ENCODE results near the gene KCNK3. TPM values are rescaled to one million over a fixed set of nuclear protein-coding genes. Genes with fewer than 3 reads are reported as not detected.

The KCNK3 gene
- polyA plus RNA-seq, 1 donor (not counting 4 experiments of a cell fraction or from before 2014, with no cell fraction given), result not detected

DNA sequence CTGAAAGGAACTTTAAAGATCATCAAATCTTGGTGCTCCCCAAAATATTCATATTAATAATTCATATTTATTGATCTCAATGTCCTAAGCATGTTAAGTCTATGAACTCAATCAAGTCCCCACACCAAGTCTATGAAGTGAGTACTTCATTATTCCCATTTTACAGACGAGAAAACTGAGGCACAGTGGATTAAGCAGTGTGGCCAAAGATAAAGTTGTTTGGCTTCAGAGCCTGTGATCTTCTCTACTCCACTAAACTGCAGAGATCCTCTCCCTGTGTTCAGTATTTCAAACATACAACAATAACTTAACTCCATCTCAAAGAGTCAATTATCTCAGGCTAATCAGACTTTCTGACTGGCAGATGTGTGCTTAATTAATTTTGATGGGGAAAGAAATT is 29.8 kb downstream of the KCNK3 start:
- dilution Hi-C loops (cut with MboI; ENCODE audit: extremely low pct_ligation_motif_present, low sequenced_read_pairs), result no loop called here
- TF ChIP-seq EZH2 (IDR thresholded peaks at IDR 0.05; ENCODE audit: low read length), result no peak
- no peak overlapping the region for H3K4me3 ChIP-seq (ENCODE audit: control insufficient read depth in 2 of 3, extremely low read depth in 1 of 3, insufficient read depth in 2 of 3, low read depth in 1 of 3, low read length in 3 of 3)
- no peaks in the 10 kb centered on the region for H3K9me3 ChIP-seq (ENCODE audit: control insufficient read depth, low read depth, low read length)
- H3K27me3 ChIP-seq (ENCODE audit: control insufficient read depth, extremely low read depth, insufficient read depth, low read length), result no peaks in the 10 kb centered on the region
- no peak for FAIRE-seq
- no peaks in the 10 kb centered on the region for H3K79me2 ChIP-seq (ENCODE audit: control insufficient read depth, insufficient read depth, low read length)
- no peak overlapping the region for H3K9ac ChIP-seq (ENCODE audit: control insufficient read depth, extremely low read depth, insufficient read depth, low read length)
- H3K36me3 ChIP-seq (ENCODE audit: control insufficient read depth in 2 of 2, extremely low read depth in 1 of 2, insufficient read depth in 2 of 2, low read length in 2 of 2), result no peaks in the 10 kb centered on the region
- DNase-seq (ENCODE audit: low read depth, low spot score), result no peak
- H4K20me1 ChIP-seq (ENCODE audit: control insufficient read depth, extremely low read depth, insufficient read depth, low read length), result no peaks in the 10 kb centered on the region
- H3K9me1 ChIP-seq (ENCODE audit: control insufficient read depth, extremely low read depth, insufficient read depth, low read length), result no peaks in the 10 kb centered on the region
- H3K4me1 ChIP-seq (ENCODE audit: control insufficient read depth, extremely low read depth, insufficient read depth, low read length), result no peaks in the 10 kb centered on the region
- H3K4me2 ChIP-seq (ENCODE audit: control insufficient read depth, extremely low read depth, insufficient read depth, low read depth, low read length), result no peak overlapping the region
- no peak overlapping the region for H2AFZ ChIP-seq (ENCODE audit: control insufficient read depth, low read length)
- H3K27ac ChIP-seq (ENCODE audit: control insufficient read depth, insufficient read depth, low read length), result no peak overlapping the region

- Histone ChIP-seq H3K9me1 (ENCODE audit: control insufficient read depth, extremely low read depth, insufficient read depth, low read length) (no peaks in the 10 kb centered on the region), H3K27me3 (ENCODE audit: control insufficient read depth, extremely low read depth, insufficient read depth, low read length) (peaks cover 5% of the 10 kb centered on the region), H3K9me3 (ENCODE audit: control insufficient read depth, low read depth, low read length) (no peaks in the 10 kb centered on the region), H3K4me3 (ENCODE audit: control insufficient read depth in 2 of 3, extremely low read depth in 1 of 3, insufficient read depth in 2 of 3, low read depth in 1 of 3, low read length in 3 of 3) (no peak overlapping the region), H3K36me3 (ENCODE audit: control insufficient read depth in 2 of 2, extremely low read depth in 1 of 2, insufficient read depth in 2 of 2, low read length in 2 of 2) (no peaks in the 10 kb centered on the region), H2AFZ (ENCODE audit: control insufficient read depth, low read length) (no peak overlapping the region), H3K27ac (ENCODE audit: control insufficient read depth, insufficient read depth, low read length) (no peak overlapping the region), H3K9ac (ENCODE audit: control insufficient read depth, extremely low read depth, insufficient read depth, low read length) (no peak overlapping the region), H3K79me2 (ENCODE audit: control insufficient read depth, insufficient read depth, low read length) (no peaks in the 10 kb centered on the region), H3K4me2 (ENCODE audit: control insufficient read depth, extremely low read depth, insufficient read depth, low read depth, low read length) (no peak overlapping the region), H3K4me1 (ENCODE audit: control insufficient read depth, extremely low read depth, insufficient read depth, low read length) (no peaks in the 10 kb centered on the region), H4K20me1 (ENCODE audit: control insufficient read depth, extremely low read depth, insufficient read depth, low read length) (no peaks in the 10 kb centered on the region)
- dilution Hi-C loops (cut with MboI; ENCODE audit: extremely low pct_ligation_motif_present, low sequenced_read_pairs), result no loop called here
- TF ChIP-seq EZH2 (IDR thresholded peaks at IDR 0.05; ENCODE audit: low read length) (no peak), CTCF (optimal IDR thresholded peaks at IDR 0.05 in 1 of 3, IDR thresholded peaks at IDR 0.05 in 1 of 3, conservative IDR thresholded peaks at IDR 0.05 in 1 of 3; ENCODE audit: extremely low read depth in 1 of 3, insufficient read depth in 2 of 3, low read length in 3 of 3) (no peak)
- DNase-seq (ENCODE audit: low read depth, low spot score), result no peak
- no peak for FAIRE-seq
Measured at GRCh38 chr2:26722911-26723310, 30.4 kb downstream of the KCNK3 start.

DNA sequence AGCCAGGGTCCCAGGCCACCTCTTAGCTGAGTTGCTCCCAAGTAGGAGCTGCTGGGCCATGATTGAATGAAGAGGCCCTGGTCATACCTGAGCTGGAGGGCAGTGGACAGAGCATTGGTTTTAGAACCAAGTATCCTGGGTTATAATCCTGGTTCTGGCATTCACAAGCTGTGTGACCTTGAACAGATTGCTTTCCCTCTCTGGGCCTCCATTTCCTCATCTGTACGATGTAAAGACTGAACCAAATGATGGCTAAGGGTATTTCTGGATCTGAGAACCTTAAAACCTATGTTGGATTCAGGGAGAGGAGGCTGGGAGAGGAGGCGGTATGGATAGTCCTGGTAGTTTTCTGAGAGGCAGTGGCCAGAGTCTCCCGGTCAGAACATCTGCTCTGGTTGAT is 31.0 kb downstream of the KCNK3 start:
- Histone ChIP-seq H4K20me1 (ENCODE audit: control insufficient read depth, extremely low read depth, insufficient read depth, low read length) (no peaks in the 10 kb centered on the region), H3K79me2 (ENCODE audit: control insufficient read depth, insufficient read depth, low read length) (no peaks in the 10 kb centered on the region), H3K4me2 (ENCODE audit: control insufficient read depth, extremely low read depth, insufficient read depth, low read depth, low read length) (no peak overlapping the region), H3K9me1 (ENCODE audit: control insufficient read depth, extremely low read depth, insufficient read depth, low read length) (no peaks in the 10 kb centered on the region), H3K36me3 (ENCODE audit: control insufficient read depth in 2 of 2, extremely low read depth in 1 of 2, insufficient read depth in 2 of 2, low read length in 2 of 2) (no peaks in the 10 kb centered on the region), H3K9me3 (ENCODE audit: control insufficient read depth, low read depth, low read length) (no peaks in the 10 kb centered on the region), H3K27me3 (ENCODE audit: control insufficient read depth, extremely low read depth, insufficient read depth, low read length) (peaks cover 6% of the 10 kb centered on the region), H2AFZ (ENCODE audit: control insufficient read depth, low read length) (no peak overlapping the region), H3K4me1 (ENCODE audit: control insufficient read depth, extremely low read depth, insufficient read depth, low read length) (no peaks in the 10 kb centered on the region), H3K27ac (ENCODE audit: control insufficient read depth, insufficient read depth, low read length) (no peak overlapping the region), H3K4me3 (ENCODE audit: control insufficient read depth in 2 of 3, extremely low read depth in 1 of 3, insufficient read depth in 2 of 3, low read depth in 1 of 3, low read length in 3 of 3) (no peak overlapping the region), H3K9ac (ENCODE audit: control insufficient read depth, extremely low read depth, insufficient read depth, low read length) (no peak overlapping the region)
- TF ChIP-seq CTCF (optimal IDR thresholded peaks at IDR 0.05 in 1 of 3, IDR thresholded peaks at IDR 0.05 in 1 of 3, conservative IDR thresholded peaks at IDR 0.05 in 1 of 3; ENCODE audit: extremely low read depth in 1 of 3, insufficient read depth in 2 of 3, low read length in 3 of 3) (no peak), EZH2 (IDR thresholded peaks at IDR 0.05; ENCODE audit: low read length) (no peak)
- DNase-seq (ENCODE audit: low read depth, low spot score) (no peak), FAIRE-seq (no peak)
- dilution Hi-C loops (cut with MboI; ENCODE audit: extremely low pct_ligation_motif_present, low sequenced_read_pairs), result no loop called here
